B cell (primary cell): ENCODE measurements around the gene EIF3K.

Experiments
- EZH2 ChIP-seq: IDR thresholded peaks from 2 replicates; pipeline ENCODE4 v1.6.1; 2012; ENCODE audit warnings: borderline replicate concordance, low read depth, mild to moderate bottlenecking, moderate library complexity, low read length; ENCODE audit not compliant: insufficient read depth, poor library complexity, severe bottlenecking
- TF ChIP-seq, protein P1 (sequence below): fragments of 200-600 bp; IDR thresholded peaks from one replicate; pipeline ENCODE4 v1.8.0; 2022; ENCODE audit warnings: antibody characterized with exemption, mild to moderate bottlenecking

DNA sequence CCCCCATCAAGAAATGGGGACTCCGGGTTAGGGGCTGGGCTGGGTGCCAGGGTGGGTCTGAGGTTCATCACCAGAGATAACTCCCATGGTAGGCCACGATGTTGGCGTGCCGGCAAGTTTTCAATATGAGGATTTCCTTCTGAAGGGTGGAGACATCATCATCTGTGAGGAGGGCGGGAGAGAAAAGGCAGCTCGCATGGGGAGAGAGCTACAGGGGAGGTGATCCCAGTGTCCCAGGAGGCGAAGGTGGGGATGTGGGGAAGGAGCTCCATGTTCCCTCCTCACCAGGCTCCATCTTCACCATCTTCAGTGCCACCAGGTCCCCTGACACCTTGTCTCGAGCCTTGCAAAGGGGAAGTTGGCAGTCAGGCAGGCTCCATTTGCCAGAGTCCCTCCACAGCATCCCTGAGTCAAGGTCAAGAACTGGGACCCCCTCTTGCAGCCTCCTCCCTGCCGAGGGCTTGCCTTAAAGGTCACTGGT, 1.7 kb upstream of the EIF3K start:
- TF ChIP-seq EZH2: no peak
- TF ChIP-seq, protein P1, sequence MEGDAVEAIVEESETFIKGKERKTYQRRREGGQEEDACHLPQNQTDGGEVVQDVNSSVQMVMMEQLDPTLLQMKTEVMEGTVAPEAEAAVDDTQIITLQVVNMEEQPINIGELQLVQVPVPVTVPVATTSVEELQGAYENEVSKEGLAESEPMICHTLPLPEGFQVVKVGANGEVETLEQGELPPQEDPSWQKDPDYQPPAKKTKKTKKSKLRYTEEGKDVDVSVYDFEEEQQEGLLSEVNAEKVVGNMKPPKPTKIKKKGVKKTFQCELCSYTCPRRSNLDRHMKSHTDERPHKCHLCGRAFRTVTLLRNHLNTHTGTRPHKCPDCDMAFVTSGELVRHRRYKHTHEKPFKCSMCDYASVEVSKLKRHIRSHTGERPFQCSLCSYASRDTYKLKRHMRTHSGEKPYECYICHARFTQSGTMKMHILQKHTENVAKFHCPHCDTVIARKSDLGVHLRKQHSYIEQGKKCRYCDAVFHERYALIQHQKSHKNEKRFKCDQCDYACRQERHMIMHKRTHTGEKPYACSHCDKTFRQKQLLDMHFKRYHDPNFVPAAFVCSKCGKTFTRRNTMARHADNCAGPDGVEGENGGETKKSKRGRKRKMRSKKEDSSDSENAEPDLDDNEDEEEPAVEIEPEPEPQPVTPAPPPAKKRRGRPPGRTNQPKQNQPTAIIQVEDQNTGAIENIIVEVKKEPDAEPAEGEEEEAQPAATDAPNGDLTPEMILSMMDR: no peak
